Amniotic epithelial cell (primary cell): ENCODE data around the gene ITGBL1.

Experiments used
- DNase-seq: peaks from one replicate; pipeline ENCODE4 v3.0.0-alpha.2; 2010; ENCODE audit warnings: low read depth

ITGBL1 gene

DNA sequence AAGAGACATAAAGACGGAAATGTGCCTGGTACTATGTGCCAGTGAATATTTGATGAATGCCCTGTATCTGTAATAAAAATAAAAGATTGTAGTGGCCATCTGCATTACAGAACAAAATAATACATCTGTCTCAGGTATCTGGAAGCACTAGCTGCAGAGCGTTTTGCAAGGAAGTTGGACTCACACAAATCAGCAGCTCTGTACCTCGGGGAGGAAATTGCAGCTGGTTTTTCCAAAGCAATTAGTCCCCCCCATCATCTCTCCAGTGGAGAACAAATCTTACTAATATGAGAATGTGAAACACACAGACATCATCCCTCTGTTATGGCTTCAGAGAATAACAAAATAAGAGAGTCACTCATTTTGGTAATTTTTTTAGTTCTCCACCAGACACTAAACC is 245.3 kb downstream of the ITGBL1 start:
- no peak for DNase-seq

DNA sequence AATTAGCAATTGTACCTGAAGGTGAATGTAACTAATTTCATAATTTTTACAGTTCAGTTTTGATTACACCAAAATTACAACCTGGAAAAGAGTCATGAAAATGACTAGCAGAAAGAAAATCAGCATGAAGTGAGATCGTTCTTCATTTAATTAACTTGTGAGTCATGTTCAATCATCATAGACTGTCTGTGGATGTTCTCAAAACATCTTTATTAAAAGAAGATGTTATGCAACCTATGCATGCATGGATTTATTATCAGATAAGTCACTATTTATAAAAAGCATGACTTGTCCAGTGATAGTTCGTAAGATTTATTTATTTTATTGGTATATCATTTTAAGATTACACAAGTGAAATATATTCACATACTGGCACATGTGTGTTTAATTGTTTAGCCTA is 245.9 kb downstream of the ITGBL1 start:
- DNase-seq: peak; percentile 47

DNA sequence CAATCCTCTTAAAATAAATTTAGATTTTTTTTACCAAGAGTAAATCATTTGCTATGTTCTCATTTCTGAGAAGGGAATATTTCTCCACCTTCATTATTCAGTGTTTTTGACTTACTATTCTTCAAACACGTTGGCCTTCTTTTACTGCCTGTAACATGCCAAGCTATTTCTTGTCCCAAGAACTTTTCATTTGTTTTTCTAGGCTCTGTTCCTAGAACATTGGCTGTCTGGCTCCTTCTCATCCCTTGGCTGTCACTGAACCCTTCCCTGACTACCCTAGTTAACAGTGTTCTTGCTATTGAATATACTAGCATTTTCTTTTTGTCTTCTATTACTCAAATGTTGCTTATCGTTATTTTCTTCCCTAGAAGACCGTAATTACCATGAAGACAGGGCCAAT is 248.1 kb downstream of the ITGBL1 start:
- no peak for DNase-seq

DNA sequence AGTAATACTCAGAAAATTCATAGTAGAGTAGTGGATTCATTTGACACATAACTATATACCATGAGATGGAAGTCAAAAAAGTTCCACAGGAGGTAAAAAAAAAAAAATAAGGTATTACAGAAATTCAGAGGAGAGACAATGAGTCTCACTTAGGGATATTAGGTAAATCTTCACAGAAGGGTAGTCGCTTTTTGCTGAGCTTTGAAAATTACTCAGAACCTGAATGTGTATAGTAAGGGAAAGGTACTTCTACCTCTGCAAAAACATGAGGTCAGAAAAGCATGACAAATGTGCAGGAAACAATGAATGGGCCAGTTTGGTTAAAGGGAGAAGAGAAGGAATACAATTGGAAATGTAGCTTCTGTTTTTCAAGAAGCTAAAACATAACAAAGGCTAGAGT is 250.6 kb downstream of the ITGBL1 start:
- no peak for DNase-seq

DNA sequence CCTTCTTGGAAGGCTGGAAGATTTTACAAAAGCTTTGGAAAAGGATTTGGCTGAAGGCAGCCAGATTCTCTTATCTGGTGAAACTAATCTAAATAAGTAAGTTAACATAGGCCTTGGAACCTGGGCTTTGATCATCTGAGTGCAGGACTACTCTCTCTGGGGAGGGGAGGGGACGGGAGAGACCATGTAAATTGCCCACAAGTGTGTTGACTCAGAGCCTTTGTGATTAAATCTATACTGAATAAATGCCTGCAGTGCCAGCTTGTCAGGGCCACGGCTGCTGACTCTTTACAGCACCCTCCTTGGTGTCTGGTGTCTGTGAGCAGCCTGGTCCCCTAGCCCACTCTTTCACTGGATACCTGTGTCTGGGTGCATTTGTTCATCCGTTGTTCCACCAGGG is 251.4 kb downstream of the ITGBL1 start:
- no peak for DNase-seq

DNA sequence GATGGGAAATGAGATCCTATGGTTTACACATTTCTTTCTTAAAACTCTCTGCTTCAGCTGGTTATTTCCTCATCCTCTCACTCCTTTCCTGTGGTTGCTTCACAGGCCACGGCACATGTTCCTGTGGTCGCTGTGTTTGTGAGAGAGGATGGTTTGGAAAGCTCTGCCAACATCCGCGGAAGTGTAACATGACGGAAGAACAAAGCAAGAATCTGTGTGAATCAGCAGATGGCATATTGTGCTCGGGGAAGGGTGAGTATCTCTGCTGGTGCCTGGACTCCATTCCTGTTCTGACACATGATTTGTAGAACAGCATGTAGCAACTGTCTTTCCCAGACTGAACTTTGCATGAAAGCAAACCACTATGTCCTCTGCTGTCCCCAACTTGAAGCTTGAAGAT is 254.2 kb downstream of the ITGBL1 start:
- peak; percentile 99 for DNase-seq

DNA sequence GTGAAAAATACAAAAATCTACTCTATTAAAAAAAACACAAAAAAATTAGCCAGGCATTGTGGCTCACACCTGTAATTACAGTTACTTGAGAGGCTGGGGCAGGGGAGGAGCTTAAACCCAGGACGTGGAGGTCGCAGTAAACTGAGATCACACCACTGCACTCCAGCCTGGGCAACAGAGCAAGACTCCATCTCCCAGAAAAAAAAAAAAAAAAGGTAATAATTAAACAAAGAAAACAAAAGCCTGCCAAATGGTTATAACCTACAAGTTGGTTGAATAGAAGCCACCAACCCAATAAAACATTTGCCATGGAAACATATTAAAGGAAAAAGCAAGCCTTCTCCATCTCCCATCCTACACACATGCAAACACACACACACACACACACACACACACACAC is 255.2 kb downstream of the ITGBL1 start:
- no peak for DNase-seq

DNA sequence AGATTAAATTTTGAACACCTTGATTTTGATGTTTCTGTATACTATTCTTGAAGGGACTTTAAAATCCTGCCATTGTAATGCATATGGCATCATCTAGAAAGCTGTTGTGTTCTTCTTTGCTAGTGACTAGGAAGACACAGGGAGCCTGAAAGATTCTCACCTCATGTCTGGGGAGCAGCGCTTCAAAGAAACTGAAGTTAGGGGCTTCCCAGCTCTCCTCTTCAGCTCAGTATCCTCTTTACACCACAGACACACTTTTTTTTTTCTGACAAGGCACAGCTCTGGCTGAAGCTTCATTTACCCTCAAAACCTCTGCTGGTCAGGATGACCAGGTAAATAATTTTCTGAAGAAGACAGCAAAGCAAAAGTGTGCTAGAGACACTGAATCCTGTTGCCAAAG is 255.6 kb downstream of the ITGBL1 start:
- no peak for DNase-seq

DNA sequence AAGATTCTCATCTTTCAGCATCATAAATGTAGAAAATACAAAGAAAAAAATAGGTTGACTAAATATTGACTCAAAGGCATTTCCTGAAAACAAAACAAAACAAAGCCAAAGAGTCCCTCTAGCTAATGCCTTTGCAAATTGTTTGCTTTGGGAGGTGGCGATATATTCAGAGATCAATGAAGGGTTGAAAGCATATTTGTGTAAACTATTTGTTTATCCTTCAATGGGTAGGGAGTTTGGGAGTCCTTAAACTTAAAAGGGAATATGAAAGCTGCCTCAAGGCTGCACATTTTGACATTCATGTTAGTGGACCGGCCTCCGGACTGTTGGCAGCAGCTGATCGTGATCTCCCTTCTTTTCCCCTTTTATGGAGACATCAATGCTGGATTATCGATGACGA is 257.5 kb downstream of the ITGBL1 start:
- no peak for DNase-seq

DNA sequence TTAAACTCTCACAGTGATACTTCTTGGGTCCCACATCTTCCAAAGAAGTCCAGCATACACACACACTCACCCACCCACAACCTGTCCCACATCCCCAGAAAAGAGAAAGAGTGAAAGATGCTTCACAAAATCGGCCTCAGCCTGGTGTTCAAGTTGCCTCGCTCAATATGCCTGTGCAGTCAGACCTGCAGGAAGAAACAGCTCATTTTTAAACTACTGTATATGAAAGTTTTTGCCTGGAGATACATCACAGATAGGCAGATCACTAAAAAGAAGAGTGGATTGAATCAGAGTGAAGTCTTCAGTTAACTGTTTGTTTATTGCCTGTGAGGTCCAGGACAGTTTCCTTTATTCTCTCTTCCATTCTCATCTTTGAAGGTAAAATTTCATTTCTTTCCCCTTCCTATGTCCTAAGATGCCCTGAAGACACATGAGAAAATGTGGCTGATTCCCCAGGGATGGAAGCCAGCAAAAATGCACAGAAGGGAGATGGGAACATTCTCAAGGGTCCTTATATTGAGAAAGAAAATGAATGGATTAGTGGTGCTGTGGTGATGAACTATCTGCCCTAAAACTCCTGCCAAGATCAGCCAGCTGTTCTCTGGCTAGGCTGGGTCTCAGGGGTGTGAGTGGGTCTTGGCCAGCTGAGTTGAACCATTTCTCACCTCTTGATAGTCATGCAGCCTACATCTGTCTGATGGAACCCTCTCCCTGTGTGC is 259.0 kb downstream of the ITGBL1 start:
- no peak for DNase-seq

DNA sequence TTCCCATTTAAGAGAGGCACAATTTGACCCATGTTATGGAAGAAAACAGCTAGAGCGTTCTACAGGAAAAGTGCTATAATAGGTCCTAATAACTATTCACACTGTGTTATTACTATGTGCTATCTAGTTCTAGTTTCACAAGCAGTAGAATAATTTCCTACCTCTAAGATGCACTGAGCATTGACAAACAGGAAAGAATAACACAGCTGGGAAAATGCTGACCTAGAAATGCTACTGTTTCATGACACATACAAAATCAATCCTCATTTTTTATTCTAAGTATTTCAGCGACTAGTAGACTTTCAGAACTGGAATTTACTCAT is 259.5 kb downstream of the ITGBL1 start:
- DNase-seq: peak; percentile 24

DNA sequence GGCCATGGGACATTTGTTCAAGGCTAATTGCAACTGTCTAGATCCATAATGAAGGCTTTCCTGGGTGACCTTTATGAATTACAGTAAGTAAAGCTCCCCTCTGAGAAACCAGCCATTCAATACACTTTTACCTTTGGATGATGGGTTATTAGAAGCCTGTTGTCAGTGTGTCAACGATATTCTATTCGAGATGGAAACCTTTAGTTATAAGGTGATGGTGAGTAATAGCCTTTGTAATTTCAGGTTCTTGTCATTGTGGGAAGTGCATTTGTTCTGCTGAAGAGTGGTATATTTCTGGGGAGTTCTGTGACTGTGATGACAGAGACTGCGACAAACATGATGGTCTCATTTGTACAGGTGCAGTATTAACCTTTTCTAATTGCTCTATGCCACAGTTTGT is 261.7 kb downstream of the ITGBL1 start:
- DNase-seq: no peak

DNA sequence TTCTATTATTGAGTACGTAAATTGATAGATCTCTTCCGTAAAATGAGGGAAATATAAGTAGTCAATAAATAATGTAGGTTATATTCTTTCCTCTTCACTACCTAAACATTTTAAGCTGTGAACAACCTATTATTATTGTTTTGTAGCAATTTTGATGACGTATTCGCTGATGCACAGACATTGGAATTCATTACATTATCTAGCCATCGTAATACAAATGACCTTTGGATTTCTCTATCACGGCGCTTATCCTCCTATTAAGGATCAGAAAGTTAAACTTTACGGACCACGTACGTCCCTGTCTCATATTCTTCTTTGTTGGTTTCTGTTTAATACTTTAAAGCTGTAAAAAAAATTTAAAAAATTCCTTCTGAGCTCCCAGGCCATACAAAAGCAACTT is 264.9 kb downstream of the ITGBL1 start:
- no peak for DNase-seq

DNA sequence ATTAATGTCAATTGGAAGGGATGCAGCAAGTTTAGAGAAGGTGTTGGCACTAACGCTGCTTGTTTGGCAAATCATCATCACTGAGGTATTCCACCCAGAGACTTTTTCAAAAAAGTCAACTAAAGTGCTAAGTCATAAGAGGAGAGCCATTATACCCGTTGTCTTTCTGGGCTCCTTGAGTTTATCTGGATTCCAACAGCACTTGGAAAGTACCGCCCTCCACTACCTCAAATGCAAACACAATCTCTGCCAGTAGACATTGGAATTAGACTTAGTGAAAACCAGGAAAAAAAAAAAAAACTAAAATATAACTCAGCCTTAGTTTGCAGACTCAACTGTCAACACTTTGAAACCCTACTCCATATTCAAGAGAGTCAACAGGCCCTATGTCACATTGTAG is 266.0 kb downstream of the ITGBL1 start:
- DNase-seq: no peak

DNA sequence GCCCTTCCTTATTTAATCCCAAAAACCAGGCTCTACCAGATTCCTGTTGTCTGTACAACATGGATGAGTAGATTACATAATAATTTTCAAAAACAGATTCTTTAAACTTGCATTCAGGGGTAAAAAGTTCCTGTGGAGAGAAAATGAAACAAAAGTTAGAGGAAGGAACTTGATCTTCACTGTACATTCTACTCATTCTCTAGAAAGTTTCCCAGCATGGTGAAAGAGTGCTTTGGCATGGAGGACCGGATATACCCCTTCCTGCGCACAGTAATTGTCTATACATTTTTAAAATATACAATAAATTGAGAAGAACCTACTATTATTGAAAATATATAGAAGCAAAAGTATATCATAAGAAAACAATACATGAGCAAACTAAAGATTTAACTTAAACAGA is 274.2 kb downstream of the ITGBL1 start:
- no peak for DNase-seq

DNA sequence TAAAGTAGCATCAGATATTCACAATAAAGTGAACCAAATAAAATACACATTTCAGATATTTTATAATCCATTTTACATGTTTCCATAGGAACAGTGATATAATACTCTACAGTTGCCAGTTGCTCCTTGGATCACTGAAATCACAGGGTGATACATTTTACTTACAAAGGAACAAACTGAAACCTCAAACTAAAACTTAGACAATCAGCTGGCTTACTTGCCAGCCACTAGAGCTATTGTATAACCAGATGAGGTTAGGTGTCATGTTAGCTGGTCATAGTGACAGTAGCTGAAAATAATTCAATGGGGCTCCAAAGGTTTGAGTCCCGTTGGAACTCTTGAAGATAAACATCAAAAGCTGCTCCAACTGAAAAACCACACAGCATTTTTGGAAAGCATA is 274.6 kb downstream of the ITGBL1 start:
- DNase-seq: no peak

DNA sequence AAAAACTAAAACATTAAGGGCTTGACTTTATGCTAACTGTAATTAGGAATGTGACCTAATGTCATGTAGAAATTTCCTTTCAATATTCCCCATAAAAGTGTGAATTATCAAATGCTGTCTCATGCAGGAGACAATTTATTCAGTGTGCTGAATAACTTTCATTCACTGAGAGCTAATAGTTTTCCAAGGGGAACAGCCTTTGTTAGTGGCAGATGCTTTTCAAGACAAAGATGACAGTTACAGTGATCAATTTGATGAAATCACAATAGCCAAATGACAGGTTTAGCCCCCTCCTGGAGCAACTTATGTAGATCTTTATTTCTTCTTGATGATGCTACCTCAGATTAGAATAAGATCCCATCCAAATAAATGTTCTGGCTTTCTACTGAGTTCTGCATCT is 275.5 kb downstream of the ITGBL1 start:
- DNase-seq: no peak

DNA sequence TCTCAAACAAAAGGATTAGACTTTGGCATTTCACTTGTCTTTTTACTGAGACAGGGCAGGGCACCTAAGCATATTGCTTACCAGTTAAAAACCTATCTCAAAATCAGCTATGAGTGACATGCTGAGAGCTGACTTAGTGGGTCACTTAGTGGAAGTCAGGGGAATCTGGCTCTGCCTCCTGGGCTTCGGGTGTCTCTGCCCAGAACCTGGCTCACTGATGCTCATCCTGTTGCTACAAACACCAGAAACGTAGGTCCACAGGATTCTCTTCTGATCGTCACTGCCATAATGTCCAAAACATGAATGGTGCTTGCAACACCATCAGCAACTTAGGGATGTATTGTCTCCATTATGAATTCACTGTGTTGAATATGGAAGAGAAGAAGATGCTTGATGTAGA is 276.1 kb downstream of the ITGBL1 start:
- DNase-seq: no peak

DNA sequence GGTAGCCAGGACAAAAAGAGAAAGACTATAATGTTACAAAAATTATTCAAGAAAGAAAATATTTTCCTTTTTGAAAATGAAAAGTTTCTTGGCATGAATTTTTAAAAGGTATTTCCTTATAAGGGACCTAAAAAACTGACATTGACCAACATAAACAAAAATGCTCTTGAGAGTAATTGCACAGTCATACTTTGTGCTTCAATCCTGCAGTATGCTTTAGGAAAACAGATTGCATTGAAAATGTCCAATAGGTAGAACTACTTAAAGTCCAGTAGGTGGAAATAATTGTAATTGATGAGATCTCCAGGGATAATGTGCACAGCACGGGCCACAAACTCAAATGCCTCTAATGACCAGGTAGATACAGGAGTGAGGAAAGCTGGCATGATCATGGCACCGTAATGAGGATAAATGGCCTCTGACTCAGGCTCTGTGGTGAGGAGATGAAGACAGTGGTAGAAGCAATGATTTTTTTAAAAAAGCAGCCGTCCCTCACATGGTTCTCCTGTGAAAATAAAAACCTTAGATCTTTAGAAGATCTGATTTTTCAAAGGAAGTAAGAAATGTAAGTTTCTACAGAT is 278.0 kb downstream of the ITGBL1 start:
- peak; percentile 28 for DNase-seq

DNA sequence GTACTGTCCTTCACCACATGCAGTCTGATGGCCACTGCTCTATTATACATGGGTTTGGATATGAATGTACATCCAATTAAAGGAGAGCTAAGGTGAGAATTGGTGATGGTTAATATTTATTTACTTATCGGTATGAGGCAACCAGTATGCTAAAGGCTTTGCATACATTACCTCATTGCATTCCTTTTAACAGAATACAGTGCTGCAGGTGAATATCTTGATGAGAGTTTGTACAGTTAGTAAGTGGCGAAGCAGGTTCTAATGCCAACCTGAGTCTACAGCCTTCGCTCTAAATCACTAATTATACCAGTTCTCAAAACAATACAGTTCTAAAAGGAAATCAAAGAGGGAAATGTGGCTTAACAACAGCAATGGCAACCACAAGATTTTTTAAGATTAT is 284.1 kb downstream of the ITGBL1 start:
- no peak for DNase-seq

DNA sequence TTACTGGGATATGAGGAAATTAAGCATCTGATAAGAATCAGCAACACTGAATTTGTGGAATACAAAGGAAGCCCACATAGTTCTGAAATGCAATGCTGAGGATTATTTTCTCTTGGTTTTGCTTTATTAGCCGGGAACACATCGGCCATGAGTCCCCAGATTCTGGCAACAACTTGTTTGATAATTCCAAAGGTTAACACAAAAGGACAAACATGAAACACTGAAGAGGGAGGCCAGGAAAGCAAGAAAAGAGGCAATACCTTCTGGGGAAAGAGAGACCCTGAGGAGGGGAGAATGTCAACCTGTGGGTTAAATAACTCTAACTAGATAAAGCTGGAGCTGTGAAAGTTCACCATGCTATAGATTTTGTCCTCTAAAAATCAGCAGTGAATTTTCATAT is 285.9 kb downstream of the ITGBL1 start:
- no peak for DNase-seq

DNA sequence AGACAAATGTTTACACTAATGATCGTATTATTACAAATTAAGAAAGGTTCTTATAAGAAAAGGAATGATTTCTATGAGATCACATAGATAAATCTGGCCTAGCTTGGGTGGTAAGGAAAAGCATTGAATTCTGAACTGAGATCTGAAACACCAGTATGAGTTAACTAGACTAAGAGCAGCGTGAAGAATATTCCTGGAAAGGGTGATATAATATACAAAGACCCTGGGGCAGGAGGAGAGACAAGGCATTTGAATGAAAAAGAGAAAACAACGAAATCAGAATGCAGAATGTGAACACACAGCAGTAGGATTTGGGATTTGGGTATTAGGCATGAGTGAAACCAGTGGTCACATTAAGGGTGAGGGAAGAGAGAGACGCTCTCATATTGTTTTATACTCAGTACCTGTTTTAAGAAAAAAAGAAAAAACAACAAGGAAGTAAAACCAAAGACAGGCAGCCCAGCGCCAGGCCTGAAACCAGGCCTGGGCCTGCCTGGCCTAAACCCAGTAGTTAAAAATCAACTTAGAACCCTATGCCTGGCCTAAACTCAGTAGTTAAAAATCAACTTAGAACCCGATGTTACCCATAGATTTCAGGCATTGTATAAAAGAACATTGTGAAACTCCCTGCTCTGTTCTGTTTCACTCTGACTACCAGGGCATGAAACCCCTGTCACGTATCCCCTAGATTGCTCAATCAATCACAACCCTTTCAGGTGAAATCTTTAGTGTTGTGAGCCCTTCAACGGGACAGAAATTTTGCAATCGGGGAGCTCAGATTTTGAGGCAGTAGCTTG is 287.1 kb downstream of the ITGBL1 start:
- peak; percentile 10 for DNase-seq

DNA sequence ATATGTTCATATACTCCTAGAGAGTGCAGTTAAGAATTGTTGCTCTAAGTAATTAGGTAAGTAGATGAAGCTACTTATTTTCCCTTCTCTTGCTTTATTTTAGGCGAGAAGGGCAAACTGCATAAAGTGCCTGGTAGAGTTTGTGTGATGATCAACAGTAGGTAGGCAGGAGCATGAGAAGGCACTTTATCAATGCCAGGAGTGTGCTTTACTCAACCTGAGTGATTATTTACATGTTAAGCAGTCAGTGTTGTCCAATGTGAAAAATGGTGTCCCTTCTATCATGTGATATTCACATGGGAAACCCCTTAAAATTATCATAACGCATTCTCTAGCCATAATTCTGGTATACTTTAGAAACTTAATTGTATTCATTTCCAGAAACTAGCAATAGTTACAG is 294.0 kb downstream of the ITGBL1 start:
- DNase-seq: no peak

DNA sequence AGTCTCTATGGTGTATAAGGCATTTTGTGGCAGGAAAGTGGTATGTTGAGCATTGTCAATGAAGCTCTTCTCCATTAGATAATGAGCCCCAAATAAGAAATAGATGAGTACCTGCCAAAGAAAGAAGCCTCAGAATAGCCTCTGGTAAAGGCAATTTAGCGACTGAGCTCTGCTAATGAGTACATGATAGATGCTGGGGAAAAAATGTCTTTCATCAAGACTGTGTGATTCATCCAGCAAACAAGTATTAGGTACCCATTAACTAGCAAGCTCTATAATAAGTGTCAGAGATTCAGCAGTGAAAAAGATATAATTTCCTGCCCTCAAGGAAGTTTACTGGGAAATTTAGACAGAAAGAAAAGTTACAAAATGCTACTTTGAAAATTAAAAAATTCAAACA is 294.6 kb downstream of the ITGBL1 start:
- no peak for DNase-seq
